Measurements from ENCODE around the gene PCP2.

DNA sequence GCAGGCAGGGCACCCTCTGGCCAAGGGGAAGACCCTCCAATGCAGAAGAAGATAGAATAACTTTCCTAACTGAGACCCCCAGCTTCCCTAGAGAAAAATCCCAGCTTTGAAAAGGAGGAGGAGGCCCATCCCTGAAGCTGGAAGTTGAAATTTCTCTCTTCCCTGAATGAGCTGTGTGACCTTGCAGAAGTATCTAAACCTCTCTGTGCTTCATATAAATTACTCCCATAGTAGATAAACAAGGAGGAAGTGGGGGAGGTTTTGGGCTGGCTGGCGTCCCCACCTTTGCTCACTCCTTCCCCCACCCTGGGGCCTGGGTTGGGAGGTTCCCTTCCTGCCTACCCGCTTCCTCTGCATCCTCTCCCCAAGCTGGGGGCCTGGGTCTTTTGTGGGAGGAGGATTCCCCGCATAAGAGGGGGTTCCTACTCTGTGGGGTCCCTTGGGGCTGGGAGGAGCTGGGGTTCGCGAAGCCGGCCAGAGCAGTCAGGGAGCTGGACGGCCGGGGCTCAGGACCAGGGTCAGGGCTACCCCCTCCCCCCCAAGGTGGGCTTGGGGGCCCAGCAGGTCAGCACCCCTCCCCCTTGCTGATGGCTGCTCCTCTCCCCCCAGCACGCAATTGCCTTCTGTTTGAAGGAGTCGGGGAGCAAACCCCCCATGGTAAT, 26.2 kb downstream of the PCP2 start:
- TF ChIP-seq POLR2AphosphoS5 (IDR thresholded peaks at IDR 0.05; ENCODE audit: borderline replicate concordance, low read depth, low read length), result no peak
- no peak for TF ChIP-seq EZH2 (IDR thresholded peaks at IDR 0.05)
- no peak for TF ChIP-seq FOXP2 (optimal IDR thresholded peaks at IDR 0.05; ENCODE audit: control extremely low read depth, extremely low read length, insufficient read depth)

Measured in SK-N-MC (cell line).